Suprapubic skin (tissue), 3 donors: ENCODE measurements around the gene LRFN2.

Experiments
- POLR2A ChIP-seq, 2 donors: fragments of 450-650 bp; IDR thresholded peaks; one replicate each; pipeline ENCODE4 v1.6.1; 2017; ENCODE audit warnings: antibody characterized with exemption in 2 of 2, mild to moderate bottlenecking in 2 of 2, moderate library complexity in 2 of 2
- TF ChIP-seq, protein P1 (sequence below), 2 donors: fragments of 200-600 bp in 1 of 2; fragments of 450-650 bp in 1 of 2; sonication (generic) in 1 of 2; IDR thresholded peaks; one replicate each; pipeline ENCODE4 v1.5.1; 2016 to 2019; ENCODE audit warnings: antibody characterized with exemption in 2 of 2, mild to moderate bottlenecking in 1 of 2, moderate library complexity in 1 of 2

DNA sequence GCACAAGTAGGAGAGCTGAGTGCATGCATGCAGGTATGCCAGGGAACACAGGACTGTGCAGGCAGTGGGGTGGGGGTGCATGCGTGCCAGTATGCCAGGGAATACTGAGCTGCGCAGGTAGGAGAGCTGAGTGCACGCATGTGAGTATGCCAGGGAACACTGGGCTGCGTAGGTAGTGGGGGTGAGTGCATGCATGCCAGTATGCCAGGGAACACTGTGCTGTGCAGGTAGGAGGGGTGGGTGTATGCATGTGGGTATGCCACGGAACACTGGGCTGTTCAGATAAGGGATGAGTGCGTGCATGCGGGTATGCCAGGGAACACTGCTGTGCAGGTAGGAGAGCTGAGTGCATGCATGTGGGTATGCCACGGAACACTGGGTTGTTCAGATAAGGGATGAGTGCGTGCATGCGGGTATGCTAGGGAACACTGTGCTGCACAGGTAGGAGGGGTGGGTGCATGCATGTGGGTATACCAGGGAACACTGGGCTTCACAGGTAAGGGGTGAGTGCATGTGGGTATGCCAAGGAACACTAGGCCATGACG lies 77.4 kb downstream of the LRFN2 start:
- TF ChIP-seq, protein P1, sequence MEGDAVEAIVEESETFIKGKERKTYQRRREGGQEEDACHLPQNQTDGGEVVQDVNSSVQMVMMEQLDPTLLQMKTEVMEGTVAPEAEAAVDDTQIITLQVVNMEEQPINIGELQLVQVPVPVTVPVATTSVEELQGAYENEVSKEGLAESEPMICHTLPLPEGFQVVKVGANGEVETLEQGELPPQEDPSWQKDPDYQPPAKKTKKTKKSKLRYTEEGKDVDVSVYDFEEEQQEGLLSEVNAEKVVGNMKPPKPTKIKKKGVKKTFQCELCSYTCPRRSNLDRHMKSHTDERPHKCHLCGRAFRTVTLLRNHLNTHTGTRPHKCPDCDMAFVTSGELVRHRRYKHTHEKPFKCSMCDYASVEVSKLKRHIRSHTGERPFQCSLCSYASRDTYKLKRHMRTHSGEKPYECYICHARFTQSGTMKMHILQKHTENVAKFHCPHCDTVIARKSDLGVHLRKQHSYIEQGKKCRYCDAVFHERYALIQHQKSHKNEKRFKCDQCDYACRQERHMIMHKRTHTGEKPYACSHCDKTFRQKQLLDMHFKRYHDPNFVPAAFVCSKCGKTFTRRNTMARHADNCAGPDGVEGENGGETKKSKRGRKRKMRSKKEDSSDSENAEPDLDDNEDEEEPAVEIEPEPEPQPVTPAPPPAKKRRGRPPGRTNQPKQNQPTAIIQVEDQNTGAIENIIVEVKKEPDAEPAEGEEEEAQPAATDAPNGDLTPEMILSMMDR (IDR thresholded peaks at IDR 0.05): no peak
- no peak for TF ChIP-seq POLR2A (IDR thresholded peaks at IDR 0.05)
